ENCODE measurements around the gene PROS1. TPM values are rescaled to one million over a fixed set of nuclear protein-coding genes. Genes with fewer than 3 reads are reported as not detected.
"Not testable (repeated sequence)": the region's sequence is repeated elsewhere in the genome, so short reads cannot be mapped to it uniquely, and the experiment has no call there.

The PROS1 gene
- total RNA-seq, 1 experiment from 2014 or later: 1.3 TPM

GRCh38 chr3:93923006-93923405 is 50.7 kb downstream of the PROS1 start:
- no peak overlapping the region for H3K27ac ChIP-seq (ENCODE audit: insufficient read length, low read depth, low read length)
- H3K79me2 ChIP-seq (ENCODE audit: insufficient read depth, low read length): no peaks in the 10 kb centered on the region
- no peak overlapping the region for H2AFZ ChIP-seq (ENCODE audit: low read length)
- no peaks in the 10 kb centered on the region for H3K27me3 ChIP-seq (ENCODE audit: insufficient read depth, low read length)
- H2BK12ac ChIP-seq (ENCODE audit: insufficient read length, low read depth, low read length): no peak overlapping the region
- no peak overlapping the region for H4K91ac ChIP-seq (ENCODE audit: insufficient read length, low read depth, low read length)
- H2BK20ac ChIP-seq (ENCODE audit: low read depth, low read length, poor library complexity, severe bottlenecking): no peak overlapping the region
- H2BK120ac ChIP-seq (ENCODE audit: low read depth, low read length, poor library complexity, severe bottlenecking): no peak overlapping the region
- no peak overlapping the region for H3K9ac ChIP-seq (ENCODE audit: extremely low read depth, insufficient read length, low read length)
- no peaks in the 10 kb centered on the region for H3K23me2 ChIP-seq (ENCODE audit: insufficient read length, low read depth, low read length, poor library complexity, severe bottlenecking)
- no peak overlapping the region for H3K4ac ChIP-seq (ENCODE audit: low read depth, low read length)
- H2BK15ac ChIP-seq (ENCODE audit: low read depth, low read length): no peak overlapping the region
- no peaks in the 10 kb centered on the region for H4K20me1 ChIP-seq (ENCODE audit: control insufficient read depth, insufficient read depth, insufficient read length)
- peaks cover 8 to 20% (median 9%) of the 10 kb centered on the region in 3 experiments for H3K36me3 Mint-ChIP-seq (ENCODE audit: insufficient read depth in 1 of 3, low read depth in 3 of 3)
- H3K4me2 ChIP-seq (ENCODE audit: insufficient read depth, insufficient read length, low read length): no peak overlapping the region
- no peak overlapping the region for H4K5ac ChIP-seq (ENCODE audit: insufficient read length, low read depth, low read length)
- peaks cover 69 to 71% of the 10 kb centered on the region in 2 experiments for H3K9me3 Mint-ChIP-seq
- no peak overlapping the region for H3K14ac ChIP-seq (ENCODE audit: insufficient read depth, low read length)
- no peak overlapping the region for H3T11ph ChIP-seq (ENCODE audit: low read length)
- H3K9me3 ChIP-seq (ENCODE audit: control insufficient read depth, low read depth, low read length): peaks cover 26% of the 10 kb centered on the region
- no peak for TF ChIP-seq CTCF (conservative IDR thresholded peaks at IDR 0.05)
- no peak for DNase-seq
- H4K8ac ChIP-seq (replicated peaks; ENCODE audit: insufficient read length, low read depth, low read length): no peak overlapping the region
- WGBS (ENCODE audit: extremely low coverage, insufficient read length, low lambda C conversion rate): no CpG with 5 or more reads among the region's 2 CpGs
- no peak overlapping the region for H3K23ac ChIP-seq (ENCODE audit: insufficient read length, low read depth, low read length)
- no peaks in the 10 kb centered on the region; the same call in 1 of the 2 replicates for H3K27me3 Mint-ChIP-seq (ENCODE audit: low read depth)
- H3K4me1 ChIP-seq (ENCODE audit: insufficient read depth, low read length): no peaks in the 10 kb centered on the region
- no peak overlapping the region for H3K4me3 Mint-ChIP-seq
- no peak overlapping the region for H2BK5ac ChIP-seq (ENCODE audit: insufficient read length, low read length)
- no peak overlapping the region for H3K27ac Mint-ChIP-seq
- H3K4me1 Mint-ChIP-seq: no peaks in the 10 kb centered on the region
- H3K56ac ChIP-seq (ENCODE audit: insufficient read length, low read depth, low read length): no peak overlapping the region
- H3K79me1 ChIP-seq (ENCODE audit: insufficient read depth, low read depth, low read length, poor library complexity, severe bottlenecking): no peaks in the 10 kb centered on the region
- H2AK5ac ChIP-seq (ENCODE audit: insufficient read length, low read length): no peak overlapping the region
- no peak overlapping the region for H3K18ac ChIP-seq (ENCODE audit: insufficient read length, low read depth, low read length)

- not testable (repeated sequence) for H4K91ac ChIP-seq (ENCODE audit: insufficient read length, low read depth, low read length); H3K4me1 ChIP-seq (ENCODE audit: insufficient read depth, low read length); H3K79me2 ChIP-seq (ENCODE audit: insufficient read depth, low read length); H3K18ac ChIP-seq (ENCODE audit: insufficient read length, low read depth, low read length); H3K4me2 ChIP-seq (ENCODE audit: insufficient read depth, insufficient read length, low read length); H3T11ph ChIP-seq (ENCODE audit: low read length); H2BK5ac ChIP-seq (ENCODE audit: insufficient read length, low read length); H3K4ac ChIP-seq (ENCODE audit: low read depth, low read length); H4K20me1 ChIP-seq (ENCODE audit: control insufficient read depth, insufficient read depth, insufficient read length); H3K4me1 Mint-ChIP-seq; H3K23ac ChIP-seq (ENCODE audit: insufficient read length, low read depth, low read length); H2AK5ac ChIP-seq (ENCODE audit: insufficient read length, low read length); H2BK12ac ChIP-seq (ENCODE audit: insufficient read length, low read depth, low read length); H3K9ac ChIP-seq (ENCODE audit: extremely low read depth, insufficient read length, low read length); H3K27me3 Mint-ChIP-seq (ENCODE audit: low read depth); H3K56ac ChIP-seq (ENCODE audit: insufficient read length, low read depth, low read length); H3K27ac Mint-ChIP-seq; H3K23me2 ChIP-seq (ENCODE audit: insufficient read length, low read depth, low read length, poor library complexity, severe bottlenecking); H2BK120ac ChIP-seq (ENCODE audit: low read depth, low read length, poor library complexity, severe bottlenecking); H2AFZ ChIP-seq (ENCODE audit: low read length); H3K27me3 ChIP-seq (ENCODE audit: insufficient read depth, low read length); H3K14ac ChIP-seq (ENCODE audit: insufficient read depth, low read length); H4K5ac ChIP-seq (ENCODE audit: insufficient read length, low read depth, low read length); H3K4me3 Mint-ChIP-seq; H2BK20ac ChIP-seq (ENCODE audit: low read depth, low read length, poor library complexity, severe bottlenecking); DNase-seq; H3K27ac ChIP-seq (ENCODE audit: insufficient read length, low read depth, low read length); H4K8ac ChIP-seq (replicated peaks; ENCODE audit: insufficient read length, low read depth, low read length); H3K79me1 ChIP-seq (ENCODE audit: insufficient read depth, low read depth, low read length, poor library complexity, severe bottlenecking); H2BK15ac ChIP-seq (ENCODE audit: low read depth, low read length)
- Mint-ChIP-seq H3K36me3 (ENCODE audit: insufficient read depth in 1 of 3, low read depth in 3 of 3) (peaks cover 0 to 14% (median 6%) of the 10 kb centered on the region in 3 experiments; a peak in 5 of 7 replicates), H3K9me3 (peaks cover 71 to 79% of the 10 kb centered on the region in 2 experiments)
- no CpG with 5 or more reads among the region's 17 CpGs for WGBS (ENCODE audit: extremely low coverage, insufficient read length, low lambda C conversion rate)
- H3K9me3 ChIP-seq (ENCODE audit: control insufficient read depth, low read depth, low read length): peaks cover 26% of the 10 kb centered on the region
Observed at GRCh38 chr3:93917546-93918029, 56.1 kb downstream of the PROS1 start.

Measured in H9 (cell line).